CD4-positive, alpha-beta T cell (primary cell): ENCODE results near the gene GRK2. TPM values are rescaled to one million over a fixed set of nuclear protein-coding genes. Genes with fewer than 3 reads are reported as not detected.

Experiments
- ATAC-seq: fragments of 200-7000 bp; cut with Tn5 transposase; one replicate; pipeline ENCODE4 v1.10.0; 2022; ENCODE audit warnings: mild to moderate bottlenecking; ENCODE audit not compliant: poor library complexity
- CTCF ChIA-PET: fragments of 350-600 bp; sonication (Branson Sonifier 250); formaldehyde crosslinking; loops from one replicate; lab custom pipeline; 2021; ENCODE audit warnings: antibody characterized with exemption, inconsistent platforms; lab: Charles Lee
- POLR2A ChIA-PET: fragments of 350-600 bp; sonication (Branson Sonifier 250); formaldehyde crosslinking; loops from one replicate; lab custom pipeline; 2021; ENCODE audit warnings: antibody characterized with exemption, inconsistent platforms; lab: Charles Lee
- DNase-seq, 14 experiments: peaks; one replicate each; pipeline ENCODE4 v3.0.0-alpha.2; 2013 to 2020; ENCODE audit warnings: mixed read lengths in 2 of 14
- H3K27ac ChIP-seq, 2 donors: one replicate each; pipeline versions ENCODE4 v1.5.1 to v1.7.0; 2013; ENCODE audit warnings: low read length in 2 of 2, low read depth in 1 of 2, mild to moderate bottlenecking in 1 of 2
- H3K27me3 ChIP-seq, 2 experiments: 1 replicate in 1 of 2; 2 replicates in 1 of 2; pipeline versions ENCODE4 v1.6.1 to v1.7.0; 2013; ENCODE audit warnings: low read length in 2 of 2, control low read depth in 1 of 2, mild to moderate bottlenecking in 1 of 2, moderate library complexity in 1 of 2; ENCODE audit not compliant: insufficient read depth in 2 of 2, control insufficient read depth in 1 of 2
- H3K36me3 ChIP-seq: one replicate; pipeline ENCODE4 v1.6.1; 2013; ENCODE audit warnings: low read length, control low read depth; ENCODE audit not compliant: insufficient read depth
- H3K4me1 ChIP-seq: one replicate; pipeline ENCODE4 v1.6.1; 2013; ENCODE audit warnings: low read length, control low read depth; ENCODE audit not compliant: insufficient read depth
- H3K4me3 ChIP-seq: one replicate; pipeline ENCODE4 v1.5.1; 2013; ENCODE audit warnings: mild to moderate bottlenecking, low read length, moderate library complexity
- H3K9me3 ChIP-seq, 2 experiments: 1 replicate in 1 of 2; 2 replicates in 1 of 2; pipeline versions ENCODE4 v1.6.1 to v1.7.0; 2013; ENCODE audit warnings: low read length in 2 of 2, mild to moderate bottlenecking in 2 of 2, control low read depth in 1 of 2, moderate library complexity in 1 of 2; ENCODE audit not compliant: control insufficient read depth in 1 of 2, insufficient read depth in 1 of 2
- H3K27ac Mint-ChIP-seq: one replicate; pipeline ENCODE4 v1.8.0; 2020; ENCODE audit warnings: mixed read lengths
- H3K27me3 Mint-ChIP-seq: one replicate; pipeline ENCODE4 v1.8.0; 2021; ENCODE audit warnings: mixed read lengths
- H3K36me3 Mint-ChIP-seq: one replicate; pipeline ENCODE4 v1.8.0; 2021; ENCODE audit warnings: low read depth, mixed read lengths
- H3K4me1 Mint-ChIP-seq: one replicate; pipeline ENCODE4 v1.8.0; 2021; ENCODE audit warnings: low read depth, mixed read lengths
- H3K4me3 Mint-ChIP-seq: one replicate; pipeline ENCODE4 v1.8.0; 2020; ENCODE audit warnings: mild to moderate bottlenecking, mixed read lengths
- H3K9me3 Mint-ChIP-seq: one replicate; pipeline ENCODE4 v1.8.0; 2020; ENCODE audit warnings: mixed read lengths
- intact Hi-C, 2 experiments: fragments of 100-400 bp; cut with DNase I in 1 of 2; cut with micrococcal nuclease in 1 of 2; formaldehyde crosslinking; loops; one replicate each; pipeline versions ENCODE4 v1.15.1 to v1.9.0; 2023 to 2025; cut with DNase I, micrococcal nuclease
- total RNA-seq, 174 experiments: library from RNA in 2 of 174; stranded (reverse) in 2 of 174; gene quantifications; one replicate each; pipeline ENCODE4 v1.2.3 and lab custom pipeline; 2021 to 2026
- TF ChIP-seq, protein P1 (sequence below): fragments of 200-600 bp; IDR thresholded peaks from one replicate; pipeline ENCODE4 v1.8.0; 2022; ENCODE audit warnings: antibody characterized with exemption, mild to moderate bottlenecking

GRK2 gene
- total RNA-seq, 2 experiments from 2014 or later, result 309 to 325 TPM

DNA sequence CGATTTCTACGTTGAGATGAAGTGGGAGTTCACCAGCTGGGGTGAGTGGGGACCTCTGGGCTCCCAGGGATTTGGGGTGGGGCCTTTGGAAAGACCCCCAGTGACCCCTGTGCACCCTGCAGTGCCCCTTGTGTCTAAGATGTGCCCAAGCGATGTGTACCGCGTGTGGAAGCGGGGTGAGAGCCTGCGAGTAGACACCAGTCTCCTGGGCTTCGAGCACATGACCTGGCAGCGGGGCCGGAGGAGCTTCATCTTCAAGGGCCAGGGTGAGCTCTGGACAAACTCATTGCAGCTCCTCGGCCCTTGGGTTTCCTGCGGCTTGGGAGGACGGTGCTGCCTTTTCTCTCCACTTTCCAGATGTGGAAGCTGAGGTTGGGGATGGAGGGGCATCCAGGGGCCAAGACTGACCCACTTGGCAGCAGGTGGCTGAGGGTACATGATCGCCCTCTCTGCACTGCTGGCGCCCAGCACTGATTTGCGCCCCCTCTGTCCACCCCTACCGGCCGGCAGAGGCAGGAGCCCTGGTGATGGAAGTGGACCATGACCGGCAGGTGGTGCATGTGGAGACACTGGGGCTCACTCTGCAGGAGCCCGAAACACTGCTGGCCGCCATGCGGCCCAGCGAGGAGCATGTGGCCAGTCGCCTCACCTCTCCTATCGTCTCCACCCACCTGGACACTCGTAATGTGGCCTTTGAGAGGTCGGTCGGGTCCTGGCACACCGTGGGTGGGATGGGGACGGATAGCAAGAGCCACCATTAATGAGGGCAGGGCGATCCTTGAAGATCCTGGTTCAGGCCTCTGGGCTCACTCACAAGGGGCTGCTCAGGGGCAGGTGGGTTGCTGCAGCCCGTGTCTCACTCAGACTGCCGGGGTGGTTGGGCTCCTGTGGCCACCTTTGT is 25.5 kb downstream of the GRK2 start:
- Mint-ChIP-seq H3K27ac (peak overlapping the region; percentile 88), H3K27me3 (no peaks in the 10 kb centered on the region), H3K9me3 (peaks cover 4% of the 10 kb centered on the region), H3K4me3 (peak overlapping the region; percentile 85), H3K36me3 (peaks cover 85% of the 10 kb centered on the region), H3K4me1 (peaks cover 60% of the 10 kb centered on the region)
- Histone ChIP-seq H3K4me1 (peaks cover 61% of the 10 kb centered on the region), H3K9me3 (peaks cover 10 to 14% of the 10 kb centered on the region in 2 experiments), H3K36me3 (peaks cover 54% of the 10 kb centered on the region), H3K4me3 (no peak overlapping the region), H3K27me3 (no peaks in the 10 kb centered on the region), H3K27ac (no peak overlapping the region)
- ATAC-seq, result no peak
- CTCF ChIA-PET, result interaction anchor here (0.8 to 3.3 kb wide), 4 partner anchors 26 to 90 kb away, joined by 3 to 27 read pairs (median 6); no protein-coding TSS in a partner anchor
- DNase-seq, result no peak
- POLR2A ChIA-PET, result interaction anchor here (0.8 to 5.5 kb wide), 5 partner anchors 12 to 29 kb away, joined by 3 to 61 read pairs (median 4); partner anchors contain the start of gene SSH3
- intact Hi-C loops, result loop anchor here in 1 of 2 experiments (10.0 kb wide), 1 partner anchor 47 kb away; no protein-coding TSS in a partner anchor
- TF ChIP-seq, protein P1, sequence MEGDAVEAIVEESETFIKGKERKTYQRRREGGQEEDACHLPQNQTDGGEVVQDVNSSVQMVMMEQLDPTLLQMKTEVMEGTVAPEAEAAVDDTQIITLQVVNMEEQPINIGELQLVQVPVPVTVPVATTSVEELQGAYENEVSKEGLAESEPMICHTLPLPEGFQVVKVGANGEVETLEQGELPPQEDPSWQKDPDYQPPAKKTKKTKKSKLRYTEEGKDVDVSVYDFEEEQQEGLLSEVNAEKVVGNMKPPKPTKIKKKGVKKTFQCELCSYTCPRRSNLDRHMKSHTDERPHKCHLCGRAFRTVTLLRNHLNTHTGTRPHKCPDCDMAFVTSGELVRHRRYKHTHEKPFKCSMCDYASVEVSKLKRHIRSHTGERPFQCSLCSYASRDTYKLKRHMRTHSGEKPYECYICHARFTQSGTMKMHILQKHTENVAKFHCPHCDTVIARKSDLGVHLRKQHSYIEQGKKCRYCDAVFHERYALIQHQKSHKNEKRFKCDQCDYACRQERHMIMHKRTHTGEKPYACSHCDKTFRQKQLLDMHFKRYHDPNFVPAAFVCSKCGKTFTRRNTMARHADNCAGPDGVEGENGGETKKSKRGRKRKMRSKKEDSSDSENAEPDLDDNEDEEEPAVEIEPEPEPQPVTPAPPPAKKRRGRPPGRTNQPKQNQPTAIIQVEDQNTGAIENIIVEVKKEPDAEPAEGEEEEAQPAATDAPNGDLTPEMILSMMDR, result no peak

DNA sequence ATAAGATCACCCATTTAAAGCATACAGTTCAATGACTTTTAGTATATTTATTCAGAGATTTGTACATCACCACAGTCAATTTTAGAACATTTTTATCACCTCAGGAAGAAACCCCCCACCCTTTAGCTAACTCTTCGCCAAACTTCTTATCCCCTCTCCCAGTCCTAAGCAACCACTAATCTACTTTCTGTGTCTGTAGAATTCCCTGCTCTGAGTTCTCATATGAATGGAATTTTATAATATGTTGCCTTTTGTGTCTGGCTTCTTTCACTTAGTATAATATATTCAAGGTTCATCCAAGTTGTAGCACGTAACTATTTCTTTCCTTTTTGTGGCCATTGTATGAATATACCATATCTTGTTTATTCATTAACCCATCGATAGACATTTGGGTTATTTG is 26.4 kb downstream of the GRK2 start:
- ATAC-seq (no peak), DNase-seq (no peak)
- H3K27ac Mint-ChIP-seq, result peak overlapping the region; percentile 88
- H3K36me3 Mint-ChIP-seq, result peaks cover 83% of the 10 kb centered on the region
- Histone ChIP-seq H3K27ac (no peak overlapping the region), H3K4me3 (no peak overlapping the region), H3K27me3 (no peaks in the 10 kb centered on the region), H3K9me3 (peaks cover 10 to 14% of the 10 kb centered on the region in 2 experiments), H3K4me1 (peaks cover 52% of the 10 kb centered on the region), H3K36me3 (peaks cover 53% of the 10 kb centered on the region)
- H3K27me3 Mint-ChIP-seq, result no peaks in the 10 kb centered on the region
- intact Hi-C loops, result loop anchor here in 1 of 2 experiments (10.0 kb wide), 1 partner anchor 48 kb away; no protein-coding TSS in a partner anchor
- CTCF ChIA-PET, result interaction anchor here (0.7 to 3.3 kb wide), 6 partner anchors 25 to 109 kb away, joined by 3 to 27 read pairs (median 4); partner anchors contain the start of gene PPP1CA
- TF ChIP-seq, protein P1, result no peak
- peaks cover 7% of the 10 kb centered on the region for H3K9me3 Mint-ChIP-seq
- peak overlapping the region; percentile 85 for H3K4me3 Mint-ChIP-seq
- peaks cover 55% of the 10 kb centered on the region for H3K4me1 Mint-ChIP-seq
- POLR2A ChIA-PET, result interaction anchor here (0.6 to 2.9 kb wide), 5 partner anchors 11 to 81 kb away, joined by 3 to 12 read pairs (median 6); partner anchors contain the start of gene SSH3

DNA sequence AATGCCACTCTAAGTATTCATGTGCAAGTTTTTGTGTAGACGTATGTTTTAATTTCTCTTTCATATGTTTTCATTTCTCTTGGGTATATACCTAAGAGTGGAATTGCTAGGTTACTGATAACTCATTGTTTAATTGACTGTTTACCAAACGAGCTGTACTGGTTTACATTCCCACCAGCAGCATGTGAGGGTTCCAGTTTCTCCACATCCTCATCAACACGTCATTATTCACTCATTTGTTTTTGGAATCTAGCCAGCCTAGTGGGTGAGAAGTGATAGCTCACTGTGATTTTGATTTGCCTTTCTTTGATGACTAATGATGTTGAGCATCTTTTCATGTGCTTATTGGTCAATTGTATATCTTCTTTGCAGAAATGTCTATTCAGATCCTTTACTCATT is 26.8 kb downstream of the GRK2 start:
- peaks cover 10 to 14% of the 10 kb centered on the region in 2 experiments for H3K9me3 ChIP-seq
- Mint-ChIP-seq H3K27ac (peak overlapping the region; percentile 88), H3K27me3 (no peaks in the 10 kb centered on the region), H3K4me3 (peak overlapping the region; percentile 85), H3K4me1 (peaks cover 52% of the 10 kb centered on the region), H3K36me3 (peaks cover 83% of the 10 kb centered on the region), H3K9me3 (peaks cover 7% of the 10 kb centered on the region)
- CTCF ChIA-PET, result interaction anchor here (0.7 to 3.3 kb wide), 5 partner anchors 24 to 108 kb away, joined by 3 to 27 read pairs (median 6); partner anchors contain the start of gene PPP1CA
- POLR2A ChIA-PET, result interaction anchor here (0.6 to 2.9 kb wide), 7 partner anchors 10 to 96 kb away, joined by 3 to 12 read pairs (median 6); partner anchors contain the start of gene SSH3
- peak; percentile 12 for ATAC-seq
- peaks cover 48% of the 10 kb centered on the region for H3K4me1 ChIP-seq
- no peak overlapping the region for H3K27ac ChIP-seq
- no peak overlapping the region for H3K4me3 ChIP-seq
- peaks cover 57% of the 10 kb centered on the region for H3K36me3 ChIP-seq
- TF ChIP-seq, protein P1, result no peak
- H3K27me3 ChIP-seq, result no peaks in the 10 kb centered on the region
- peak in 4 of 14 experiments; percentile 27 to 75 (median 72) for DNase-seq
- intact Hi-C loops, result loop anchor here in 1 of 2 experiments (10.0 kb wide), 1 partner anchor 48 kb away; no protein-coding TSS in a partner anchor
